Esophagus muscularis mucosa (tissue), 4 donors: ENCODE results near the gene IFIT3.

ENCODE experiments used
- CTCF ChIP-seq, 3 experiments: fragments of 200-600 bp in 2 of 3; fragments of 450-650 bp in 1 of 3; sonication (generic) in 2 of 3; IDR thresholded peaks; one replicate each; pipeline ENCODE4 v1.5.1; 2017 to 2019; ENCODE audit warnings: antibody characterized with exemption in 3 of 3, mild to moderate bottlenecking in 2 of 3, moderate library complexity in 1 of 3
- EP300 ChIP-seq: sonication (generic); formaldehyde crosslinking; IDR thresholded peaks from one replicate; pipeline ENCODE4 v1.6.1; 2017; ENCODE audit warnings: antibody characterized with exemption
- POLR2A ChIP-seq: fragments of 450-650 bp; IDR thresholded peaks from one replicate; pipeline ENCODE4 v1.6.1; 2017; ENCODE audit warnings: antibody characterized with exemption, moderate library complexity, mild to moderate bottlenecking, low read depth
- POLR2AphosphoS5 ChIP-seq, 2 donors: sonication (generic); formaldehyde crosslinking; IDR thresholded peaks; one replicate each; pipeline ENCODE4 v1.6.1; 2017; ENCODE audit warnings: antibody characterized with exemption in 2 of 2

- TF ChIP-seq CTCF (IDR thresholded peaks at IDR 0.05) (no peak), POLR2A (no peak), POLR2AphosphoS5 (IDR thresholded peaks at IDR 0.05) (peak; percentile 68 to 82), EP300 (no peak)
Measured at GRCh38 chr10:89278034-89278535, 49.7 kb upstream of the IFIT3 start.
